Upper lobe of left lung (tissue), 4 donors: ENCODE data around the gene PDSS1.

Experiments used
- EP300 ChIP-seq, 4 donors: sonication (generic); formaldehyde crosslinking; IDR thresholded peaks; one replicate each; pipeline ENCODE4 v1.5.1; 2017; ENCODE audit warnings: antibody characterized with exemption in 4 of 4, control low read depth in 2 of 4
- POLR2A ChIP-seq, 4 donors: fragments of 450-650 bp; IDR thresholded peaks; one replicate each; pipeline ENCODE4 v1.5.1; 2016 to 2017; ENCODE audit warnings: antibody characterized with exemption in 4 of 4, mild to moderate bottlenecking in 2 of 4
- POLR2AphosphoS5 ChIP-seq, 2 donors: sonication (generic); formaldehyde crosslinking; IDR thresholded peaks; one replicate each; pipeline ENCODE4 v1.5.1; 2017; ENCODE audit warnings: antibody characterized with exemption in 2 of 2
- TF ChIP-seq, protein P1 (sequence below), 6 experiments: fragments of 450-650 bp in 4 of 6; fragments of 200-600 bp in 2 of 6; sonication (generic) in 2 of 6; IDR thresholded peaks; one replicate each; pipeline ENCODE4 v1.5.1; 2016 to 2019; ENCODE audit warnings: antibody characterized with exemption in 6 of 6

GRCh38 chr10:26665080-26666048 is 32.1 kb upstream of the PDSS1 start:
- TF ChIP-seq, protein P1, sequence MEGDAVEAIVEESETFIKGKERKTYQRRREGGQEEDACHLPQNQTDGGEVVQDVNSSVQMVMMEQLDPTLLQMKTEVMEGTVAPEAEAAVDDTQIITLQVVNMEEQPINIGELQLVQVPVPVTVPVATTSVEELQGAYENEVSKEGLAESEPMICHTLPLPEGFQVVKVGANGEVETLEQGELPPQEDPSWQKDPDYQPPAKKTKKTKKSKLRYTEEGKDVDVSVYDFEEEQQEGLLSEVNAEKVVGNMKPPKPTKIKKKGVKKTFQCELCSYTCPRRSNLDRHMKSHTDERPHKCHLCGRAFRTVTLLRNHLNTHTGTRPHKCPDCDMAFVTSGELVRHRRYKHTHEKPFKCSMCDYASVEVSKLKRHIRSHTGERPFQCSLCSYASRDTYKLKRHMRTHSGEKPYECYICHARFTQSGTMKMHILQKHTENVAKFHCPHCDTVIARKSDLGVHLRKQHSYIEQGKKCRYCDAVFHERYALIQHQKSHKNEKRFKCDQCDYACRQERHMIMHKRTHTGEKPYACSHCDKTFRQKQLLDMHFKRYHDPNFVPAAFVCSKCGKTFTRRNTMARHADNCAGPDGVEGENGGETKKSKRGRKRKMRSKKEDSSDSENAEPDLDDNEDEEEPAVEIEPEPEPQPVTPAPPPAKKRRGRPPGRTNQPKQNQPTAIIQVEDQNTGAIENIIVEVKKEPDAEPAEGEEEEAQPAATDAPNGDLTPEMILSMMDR (IDR thresholded peaks at IDR 0.05): no peak
- TF ChIP-seq POLR2A (IDR thresholded peaks at IDR 0.05) (no peak), EP300 (IDR thresholded peaks at IDR 0.05) (no peak), POLR2AphosphoS5 (IDR thresholded peaks at IDR 0.05) (no peak)
